Right lobe of liver (tissue), 4 donors: ENCODE results near the gene INTS1.

Source experiments
- CTCF ChIP-seq, 4 donors: fragments of 200-600 bp in 3 of 4; fragments of 450-650 bp in 1 of 4; IDR thresholded peaks; one replicate each; pipeline versions ENCODE4 v1.5.1 to v1.8.0; 2016 to 2022; ENCODE audit warnings: antibody characterized with exemption in 4 of 4, mild to moderate bottlenecking in 2 of 4
- POLR2A ChIP-seq: fragments of 450-650 bp; IDR thresholded peaks from one replicate; pipeline ENCODE4 v1.6.1; 2017; ENCODE audit warnings: antibody characterized with exemption, mild to moderate bottlenecking
- donor health status: DM: no; HTN: no; CAD: no.
- donor health status: DM: no; HTN: no; CAD: no.
- donor health status: DM: no; HTN: yes; CAD: no.

- TF ChIP-seq POLR2A (no peak), CTCF (IDR thresholded peaks at IDR 0.05) (no peak)
Observed at GRCh38 chr7:1523844-1524243, 19.7 kb upstream of the INTS1 start.
